ENCODE data around the gene TMEM220.
A peak's percentile ranks its signal among the peaks of the same experiment; 100 is the strongest.

TMEM220 gene

GRCh38 chr17:10729334-10730193 lies at the start of gene TMEM220:
TMEM220 (minus strand) TSS chr17:10730023; CDS start chr17:10729851, 172 bp downstream.
- DNase-seq: peak; percentile 43 to 51

- no peak for DNase-seq
Observed at GRCh38 chr17:10779609-10780008, 49.8 kb upstream of the TMEM220 start.

GRCh38 chr17:10777890-10778289 lies 48.1 kb upstream of the TMEM220 start:
- no peak for DNase-seq

GRCh38 chr17:10777131-10777807 lies 47.4 kb upstream of the TMEM220 start:
- no peak for DNase-seq

GRCh38 chr17:10776381-10776780 lies 46.6 kb upstream of the TMEM220 start:
- no peak for DNase-seq

GRCh38 chr17:10775740-10776356 lies 46.0 kb upstream of the TMEM220 start:
- DNase-seq: no peak

- DNase-seq: no peak
Observed at GRCh38 chr17:10775058-10775457, 45.2 kb upstream of the TMEM220 start.

GRCh38 chr17:10773391-10773790 lies 43.6 kb upstream of the TMEM220 start:
- no peak for DNase-seq

GRCh38 chr17:10772425-10773380 lies 42.9 kb upstream of the TMEM220 start:
- peak; percentile 69 to 76 for DNase-seq

GRCh38 chr17:10771148-10771547 lies 41.3 kb upstream of the TMEM220 start:
- no peak for DNase-seq

- DNase-seq: no peak
Observed at GRCh38 chr17:10769840-10770239, 40.0 kb upstream of the TMEM220 start.

- DNase-seq: no peak
Observed at GRCh38 chr17:10768750-10769251, 39.0 kb upstream of the TMEM220 start.

- no peak for DNase-seq
Observed at GRCh38 chr17:10767232-10767631, 37.4 kb upstream of the TMEM220 start.

- DNase-seq: no peak
Observed at GRCh38 chr17:10762037-10762436, 32.2 kb upstream of the TMEM220 start.

GRCh38 chr17:10761281-10761680 lies 31.5 kb upstream of the TMEM220 start:
- DNase-seq: no peak

GRCh38 chr17:10758062-10758461 lies 28.2 kb upstream of the TMEM220 start:
- DNase-seq: no peak

GRCh38 chr17:10757647-10758046 lies 27.8 kb upstream of the TMEM220 start:
- DNase-seq: no peak

GRCh38 chr17:10757067-10757466 lies 27.2 kb upstream of the TMEM220 start:
- no peak for DNase-seq

- DNase-seq: no peak
Observed at GRCh38 chr17:10756619-10757018, 26.8 kb upstream of the TMEM220 start.

GRCh38 chr17:10756185-10756584 lies 26.4 kb upstream of the TMEM220 start:
- no peak for DNase-seq

- no peak for DNase-seq
Observed at GRCh38 chr17:10755592-10756127, 25.8 kb upstream of the TMEM220 start.

All from activated CD4-positive, alpha-beta T cell treated with anti-CD3 and anti-CD28 coated beads, Interleukin-2, amount 50 U/mL, for 48 hours (primary cell).